ENCODE results near the gene ROBO1.

ROBO1 gene

DNA sequence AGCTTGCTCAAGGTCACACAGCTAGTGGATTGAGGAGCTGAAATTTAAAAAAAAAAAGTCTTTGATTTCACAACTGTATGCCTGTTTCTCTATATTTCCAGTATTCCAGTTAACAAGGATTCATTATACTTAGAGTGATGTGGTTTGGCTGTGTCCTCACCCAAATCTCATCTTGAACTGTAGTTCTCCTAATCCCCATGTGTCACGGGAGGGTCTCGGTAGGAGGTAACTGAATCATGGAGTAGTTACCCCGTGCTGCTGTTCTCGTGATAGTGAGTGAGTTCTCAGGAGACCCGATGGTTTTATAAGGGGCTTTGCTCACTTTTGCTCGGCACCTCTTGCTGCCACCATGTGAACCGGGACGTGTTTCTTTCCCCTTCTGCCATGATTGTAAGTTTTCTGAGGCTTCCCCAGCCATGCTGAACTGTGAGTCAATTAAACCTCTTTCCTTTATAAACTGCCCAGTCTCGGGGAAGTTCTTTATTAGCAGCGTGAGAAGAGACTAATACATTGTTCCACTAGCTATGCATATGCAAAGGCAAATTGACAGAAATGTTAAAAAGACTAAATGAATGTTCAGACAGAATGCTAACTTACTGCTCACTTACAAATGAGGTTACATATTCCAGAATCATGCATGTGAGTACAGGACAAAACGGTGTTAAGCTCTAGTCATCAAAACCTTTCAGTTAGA, 1101.9 kb downstream of the ROBO1 start:
- DNase-seq, result peak; percentile 11

GRCh38 chr3:78665101-78665500, 1102.7 kb downstream of the ROBO1 start:
- DNase-seq, result no peak

- DNase-seq, result no peak
Measured at GRCh38 chr3:78660957-78661356, 1106.8 kb downstream of the ROBO1 start.

DNA sequence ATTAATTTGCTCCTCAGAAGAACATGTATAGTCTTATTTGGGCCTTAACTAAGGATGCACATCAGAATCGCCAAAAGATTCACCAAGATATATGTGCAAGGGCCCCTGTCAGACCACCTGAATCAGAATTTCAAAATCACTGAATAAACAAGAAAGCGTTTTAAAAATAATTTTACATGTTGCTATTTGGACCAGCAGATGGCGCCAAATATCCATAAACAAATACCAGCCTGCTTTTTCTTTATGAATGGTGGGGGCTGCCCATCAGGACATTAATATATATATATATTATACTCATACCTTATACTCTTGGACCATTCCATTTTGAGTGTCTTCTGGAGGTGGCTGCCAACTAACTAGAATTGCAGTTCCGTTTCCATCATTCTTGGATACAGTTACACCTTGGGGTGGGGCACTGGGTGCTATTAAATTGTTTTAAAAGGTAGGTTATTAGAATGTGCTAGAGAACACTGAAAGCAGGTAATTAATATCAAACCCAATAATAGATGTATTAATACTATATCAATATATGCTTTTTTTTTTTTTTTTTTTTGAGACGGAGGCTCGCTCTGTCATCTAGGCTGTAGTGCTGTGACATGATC, 1108.3 kb downstream of the ROBO1 start:
- peak; percentile 43 for DNase-seq

- DNase-seq, result peak; percentile 11
Measured at GRCh38 chr3:78647726-78648125, 1120.1 kb downstream of the ROBO1 start.

- peak; percentile 72 for DNase-seq
Measured at GRCh38 chr3:78645628-78646310, 1122.0 kb downstream of the ROBO1 start.

- DNase-seq, result no peak
Measured at GRCh38 chr3:78644847-78645246, 1123.0 kb downstream of the ROBO1 start.

DNA sequence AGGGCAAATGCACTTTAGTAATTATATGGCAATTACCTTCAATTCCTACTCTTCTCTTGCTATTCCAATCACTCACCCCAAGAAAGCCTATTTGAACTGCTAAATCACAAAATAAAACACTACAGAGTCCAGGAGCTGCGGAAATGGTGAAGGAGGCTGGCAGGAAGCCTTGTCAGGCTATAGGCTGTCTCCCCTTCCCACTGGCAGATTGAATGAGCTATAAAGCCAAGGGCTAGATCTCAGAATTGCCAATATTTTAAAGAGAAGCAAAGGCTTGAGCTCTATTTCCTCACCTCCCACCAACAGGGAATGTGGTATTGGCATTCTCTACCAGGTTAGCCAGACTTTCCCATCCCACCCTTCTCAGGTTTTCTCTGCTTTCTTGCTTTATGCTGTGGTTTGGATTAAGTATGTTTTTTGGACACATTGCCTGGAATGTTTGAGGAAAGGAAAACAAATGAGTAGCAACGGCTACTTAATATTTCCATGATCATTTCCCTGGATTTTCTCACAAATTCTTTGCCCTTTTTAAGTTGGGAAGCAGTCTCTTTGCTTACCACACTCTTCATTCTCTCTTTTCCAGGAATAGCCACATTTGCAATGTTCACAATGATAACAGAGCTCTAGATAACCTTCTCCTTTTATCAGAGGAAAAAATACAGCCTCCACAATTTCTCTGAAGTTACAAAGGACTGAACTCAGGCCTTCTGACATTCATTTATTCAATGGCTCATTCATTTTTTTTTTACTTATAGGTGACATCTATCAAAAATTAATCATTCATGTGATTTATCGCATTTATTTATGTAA, 1125.4 kb downstream of the ROBO1 start:
- no peak for DNase-seq

DNA sequence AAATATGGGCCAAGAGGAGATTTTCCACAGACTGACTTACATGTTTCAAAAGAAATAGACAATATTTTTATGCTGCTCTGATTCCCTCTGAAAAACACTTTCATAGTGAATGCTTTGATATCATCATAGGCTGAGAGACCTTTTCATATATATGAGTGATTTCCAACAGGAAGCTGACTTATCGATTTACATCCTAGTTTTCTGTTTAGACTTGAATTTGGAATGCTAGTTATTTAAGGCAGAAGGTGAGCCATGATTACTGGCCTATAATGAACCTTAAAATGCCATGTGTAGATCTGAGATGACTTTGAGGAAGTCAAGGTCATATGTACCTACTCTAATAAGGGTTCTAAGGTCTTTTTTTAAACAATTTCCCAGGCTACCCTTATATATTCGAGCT, 1126.1 kb downstream of the ROBO1 start:
- no peak for DNase-seq

DNA sequence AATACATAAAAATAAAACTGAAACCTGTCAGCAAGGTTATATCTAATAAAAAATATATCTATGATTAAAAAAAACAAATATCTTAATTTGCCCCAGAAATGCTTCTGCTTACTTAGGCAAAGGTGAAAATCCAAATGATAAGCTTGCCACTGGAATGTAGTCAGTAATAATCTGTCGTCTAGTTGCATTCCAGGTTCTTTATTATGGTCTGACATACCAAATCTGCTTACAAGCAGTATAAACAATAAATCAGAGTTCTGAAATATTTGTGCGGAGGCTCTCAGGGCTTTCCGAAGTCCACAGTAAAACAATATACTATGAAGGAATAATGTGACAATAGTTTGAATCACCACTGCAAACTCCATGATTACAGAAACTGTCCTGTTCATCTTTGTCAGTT, 1133.5 kb downstream of the ROBO1 start:
- peak; percentile 16 for DNase-seq

- peak; percentile 6 for DNase-seq
Measured at GRCh38 chr3:78633626-78634025, 1134.2 kb downstream of the ROBO1 start.

GRCh38 chr3:78632925-78633553, 1134.8 kb downstream of the ROBO1 start:
- no peak for DNase-seq

DNA sequence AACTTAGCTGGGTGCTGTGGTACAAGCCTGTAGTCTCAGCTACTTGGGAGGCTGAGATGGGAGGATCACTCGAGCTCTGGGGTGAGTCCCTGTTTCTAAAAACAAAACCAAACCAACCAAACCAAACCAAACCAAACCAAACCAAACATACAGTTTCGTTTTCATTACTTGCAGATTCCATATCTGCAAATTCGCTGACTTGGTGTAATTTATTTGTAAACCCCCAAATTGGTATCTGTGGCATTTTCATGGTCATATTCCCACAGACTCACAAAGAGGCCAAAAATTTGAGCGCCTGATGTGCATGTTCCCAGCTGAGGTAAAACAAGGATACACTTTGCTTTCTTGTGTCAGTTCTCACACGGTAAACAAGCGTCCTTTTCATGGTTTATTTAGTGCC, 1138.3 kb downstream of the ROBO1 start:
- no peak for DNase-seq

- DNase-seq, result no peak
Measured at GRCh38 chr3:78621061-78621716, 1146.6 kb downstream of the ROBO1 start.

- DNase-seq, result no peak
Measured at GRCh38 chr3:78614486-78614885, 1153.3 kb downstream of the ROBO1 start.

GRCh38 chr3:78613421-78613879, 1154.3 kb downstream of the ROBO1 start:
- DNase-seq, result no peak

DNA sequence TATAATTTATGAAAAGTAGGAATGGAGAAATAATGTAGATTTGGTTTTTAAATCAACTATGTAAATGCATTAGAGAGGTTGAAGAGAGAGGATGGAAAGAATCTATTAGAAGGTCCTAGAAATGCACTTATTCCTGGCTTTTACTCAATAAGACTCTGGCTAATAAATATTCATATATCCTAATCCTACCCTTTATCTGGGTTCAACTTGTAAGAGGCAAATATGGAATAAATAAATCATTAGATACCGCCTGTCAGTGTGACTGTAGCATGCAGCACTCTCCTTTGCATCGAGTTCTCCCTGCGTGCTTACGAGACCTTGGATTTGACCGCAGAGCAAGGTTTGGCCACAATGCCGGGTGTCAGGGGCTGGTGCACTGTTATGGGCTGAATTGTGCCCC, 1156.5 kb downstream of the ROBO1 start:
- DNase-seq, result no peak

- no peak for DNase-seq
Measured at GRCh38 chr3:78610462-78611125, 1157.2 kb downstream of the ROBO1 start.

DNA sequence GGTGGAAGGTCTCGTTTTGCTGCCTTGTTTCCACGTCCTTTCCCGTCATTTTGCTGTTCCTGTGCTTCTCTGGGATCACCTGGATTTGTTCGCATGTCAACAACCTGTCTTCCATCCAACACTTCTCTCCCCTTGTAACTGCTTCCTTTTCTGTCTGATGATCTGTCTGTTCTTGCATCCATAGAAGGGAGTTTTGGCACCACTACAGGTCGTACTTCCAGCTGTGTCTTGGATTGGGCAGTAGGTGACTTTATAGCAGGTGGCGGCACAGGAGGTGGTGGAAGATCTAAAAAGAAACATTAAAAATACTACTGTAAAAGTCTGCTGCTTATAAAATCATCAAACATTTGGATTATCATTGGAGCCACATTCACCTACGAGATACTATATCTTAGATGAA, 1161.0 kb downstream of the ROBO1 start:
- DNase-seq, result no peak

DNA sequence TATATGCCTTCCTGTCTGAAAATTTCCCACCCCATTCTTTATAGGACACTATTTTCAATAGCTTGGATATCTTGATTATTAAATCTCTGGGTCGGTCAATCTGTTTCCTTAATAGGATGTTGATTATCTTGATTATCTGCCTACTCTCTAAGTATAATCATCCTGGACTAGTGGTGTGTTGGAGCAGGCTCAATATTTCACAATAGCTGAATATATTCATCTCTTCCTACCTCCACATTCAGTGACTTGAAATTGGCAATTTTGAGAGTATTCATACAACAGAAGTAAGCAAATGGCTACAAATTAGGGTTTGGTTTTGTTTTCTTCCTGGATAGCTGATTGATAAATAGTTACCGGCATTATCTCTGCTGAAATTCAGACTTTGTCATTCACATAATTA, 1162.6 kb downstream of the ROBO1 start:
- DNase-seq, result no peak

GRCh38 chr3:78604341-78604740, 1163.5 kb downstream of the ROBO1 start:
- peak; percentile 63 for DNase-seq

All from fibroblast of skin of back (primary cell).